NT2/D1 (cell line): ENCODE data around the gene FLII.

ENCODE experiments used
- SUZ12 ChIP-seq: IDR thresholded peaks from 2 replicates; pipeline ENCODE4 v1.6.1; 2011; ENCODE audit not compliant: insufficient read length, insufficient read depth; ENCODE audit errors: extremely low read depth
- YY1 ChIP-seq: IDR thresholded peaks from 2 replicates; pipeline ENCODE4 v1.6.1; 2011; ENCODE audit not compliant: insufficient read length, insufficient read depth
- ZNF274 ChIP-seq: IDR thresholded peaks from 2 replicates; pipeline ENCODE4 v1.6.1; 2011; ENCODE audit warnings: mild to moderate bottlenecking, low read depth, low read length

- no peak for TF ChIP-seq YY1
- no peak for TF ChIP-seq ZNF274
- TF ChIP-seq SUZ12: no peak
These were observed 13.3 kb downstream of the FLII start for GRCh38 chr17:18245038-18245776.
